Smooth muscle cell (in vitro differentiated cells): ENCODE data around the gene SSTR5. TPM values are rescaled to one million over a fixed set of nuclear protein-coding genes. Genes with fewer than 3 reads are reported as not detected.

Experiments used
- DNase-seq: peaks from one replicate; lab custom pipeline; 2025; ENCODE audit not compliant: unreplicated experiment; lab: John Stamatoyannopoulos, UW
- H2AFZ ChIP-seq: fragments of 200-600 bp; sonication (generic); 2 replicates; pipeline ENCODE4 v1.6.0; 2016; ENCODE audit warnings: antibody characterized with exemption, low read depth, mild to moderate bottlenecking
- H3F3A ChIP-seq: fragments of 200-600 bp; sonication (generic); 2 replicates; pipeline ENCODE4 v1.6.0; 2017; ENCODE audit warnings: antibody characterized with exemption, low read depth
- H3K27ac ChIP-seq: fragments of 200-600 bp; sonication (generic); 2 replicates; pipeline ENCODE4 v1.5.1; 2016; ENCODE audit warnings: low read depth, mild to moderate bottlenecking
- H3K27me3 ChIP-seq: fragments of 200-600 bp; sonication (generic); 2 replicates; pipeline ENCODE4 v1.6.1; 2016; ENCODE audit warnings: low read depth, mild to moderate bottlenecking
- H3K36me3 ChIP-seq: fragments of 200-600 bp; sonication (generic); 2 replicates; pipeline ENCODE4 v1.5.1; 2016; ENCODE audit warnings: low read depth
- H3K4me1 ChIP-seq: fragments of 200-600 bp; sonication (generic); 2 replicates; pipeline ENCODE4 v1.5.1; 2016; ENCODE audit warnings: low read depth
- H3K4me2 ChIP-seq: fragments of 200-600 bp; sonication (generic); 2 replicates; pipeline ENCODE4 v1.6.0; 2016; ENCODE audit warnings: mild to moderate bottlenecking
- H3K4me3 ChIP-seq: fragments of 200-600 bp; sonication (generic); 2 replicates; pipeline ENCODE4 v1.5.1; 2016; ENCODE audit warnings: mild to moderate bottlenecking
- H3K79me2 ChIP-seq: fragments of 200-600 bp; sonication (generic); 2 replicates; pipeline ENCODE4 v1.6.0; 2016; ENCODE audit warnings: low read depth, mild to moderate bottlenecking
- H3K9ac ChIP-seq: fragments of 200-600 bp; sonication (generic); 2 replicates; pipeline ENCODE4 v1.6.0; 2016; ENCODE audit warnings: low read depth
- H3K9me3 ChIP-seq: fragments of 200-600 bp; sonication (generic); replicated peaks from 2 replicates; pipeline ENCODE4 v1.5.1; 2016; ENCODE audit warnings: low read depth
- H4K20me1 ChIP-seq: fragments of 200-600 bp; sonication (generic); 2 replicates; pipeline ENCODE4 v1.6.0; 2016; ENCODE audit warnings: low read depth
- WGBS: methylation state at CpG from one replicate; pipeline ENCODE4 v1.1.7; 2016; ENCODE audit warnings: low lambda C conversion rate; 5-methylcytosine and 5-hydroxymethylcytosine counted together
- polyA plus RNA-seq: library from polyadenylated mRNA; unstranded; fragments of >200 nt; fragmentation: Nextera tagmentation; extraction: Ambion mirVana; gene quantifications from 2 replicates; pipeline ENCODE4 v1.2.1, GENCODE V29; 2016
- total RNA-seq: library from RNA; depleted of rRNA; stranded (reverse); fragments of >200 nt; gene quantifications from 2 replicates; pipeline ENCODE4 v1.2.3, GENCODE V29; 2014
- TF ChIP-seq, protein P1 (sequence below): fragments of 200-600 bp; sonication (generic); IDR thresholded peaks from 2 replicates; pipeline ENCODE4 v1.5.1; 2017; ENCODE audit warnings: borderline replicate concordance, mild to moderate bottlenecking, antibody characterized with exemption; ENCODE audit not compliant: insufficient read depth, poor library complexity, severe bottlenecking

Gene SSTR5
- total and polyA plus RNA-seq, 2 experiments from 2014 or later = not detected

DNA sequence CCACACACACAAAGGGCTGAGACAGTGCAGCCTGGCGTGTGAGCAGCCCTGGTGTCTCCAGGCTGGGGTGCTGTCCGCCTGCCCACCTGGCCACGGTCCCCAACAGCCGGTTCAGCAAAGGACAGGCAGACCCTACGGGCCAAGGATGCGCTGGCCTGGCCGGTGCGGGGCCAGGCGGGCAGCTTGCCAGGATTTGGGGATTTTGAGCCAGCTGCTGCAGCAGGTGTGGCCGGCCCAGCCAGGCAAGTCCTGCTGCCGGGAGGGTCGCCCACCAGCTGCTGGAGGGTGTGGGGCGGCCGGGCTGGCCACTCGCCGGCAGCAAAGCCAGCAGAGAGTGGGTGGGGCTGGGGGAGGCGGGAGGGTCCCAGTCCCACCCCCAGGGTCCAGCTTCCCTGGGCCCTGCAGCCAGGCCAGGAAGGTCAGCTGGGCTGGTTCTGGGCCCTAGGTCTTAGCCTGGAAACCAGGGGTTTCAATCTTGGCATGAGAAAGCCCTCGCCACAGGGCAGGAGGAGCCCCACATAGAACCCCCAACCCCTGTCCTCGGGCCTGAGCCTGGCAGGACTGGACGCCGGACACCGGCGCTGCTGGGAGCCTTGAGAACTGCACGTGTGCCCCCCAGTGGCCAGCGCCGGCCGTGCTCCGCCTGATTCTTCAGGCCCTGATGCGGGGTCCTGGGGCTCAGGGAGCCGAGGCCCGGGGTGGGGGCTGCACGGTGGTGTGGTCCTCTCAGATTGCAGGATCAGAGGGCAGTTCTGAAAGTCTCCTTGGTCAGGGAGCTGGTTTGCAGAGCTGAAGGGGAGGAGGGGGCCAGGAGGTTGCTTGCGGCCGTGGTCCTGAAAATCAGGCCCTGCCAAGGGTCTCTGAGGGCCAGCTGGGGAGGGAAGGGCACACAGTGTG is 17.6 kb upstream of the SSTR5 start:
- no peaks in the 10 kb centered on the region for H3K27me3 ChIP-seq
- DNase-seq = peak; percentile 21
- no peaks in the 10 kb centered on the region for H3K9me3 ChIP-seq
- H3K9ac ChIP-seq = no peak overlapping the region
- no peaks in the 10 kb centered on the region for H3K36me3 ChIP-seq
- H3K79me2 ChIP-seq = no peaks in the 10 kb centered on the region
- H3K27ac ChIP-seq = no peak overlapping the region
- no peaks in the 10 kb centered on the region for H4K20me1 ChIP-seq
- 47% methylated on average over 26 of the region's 34 CpGs for WGBS
- H2AFZ ChIP-seq = no peak overlapping the region
- TF ChIP-seq, protein P1, sequence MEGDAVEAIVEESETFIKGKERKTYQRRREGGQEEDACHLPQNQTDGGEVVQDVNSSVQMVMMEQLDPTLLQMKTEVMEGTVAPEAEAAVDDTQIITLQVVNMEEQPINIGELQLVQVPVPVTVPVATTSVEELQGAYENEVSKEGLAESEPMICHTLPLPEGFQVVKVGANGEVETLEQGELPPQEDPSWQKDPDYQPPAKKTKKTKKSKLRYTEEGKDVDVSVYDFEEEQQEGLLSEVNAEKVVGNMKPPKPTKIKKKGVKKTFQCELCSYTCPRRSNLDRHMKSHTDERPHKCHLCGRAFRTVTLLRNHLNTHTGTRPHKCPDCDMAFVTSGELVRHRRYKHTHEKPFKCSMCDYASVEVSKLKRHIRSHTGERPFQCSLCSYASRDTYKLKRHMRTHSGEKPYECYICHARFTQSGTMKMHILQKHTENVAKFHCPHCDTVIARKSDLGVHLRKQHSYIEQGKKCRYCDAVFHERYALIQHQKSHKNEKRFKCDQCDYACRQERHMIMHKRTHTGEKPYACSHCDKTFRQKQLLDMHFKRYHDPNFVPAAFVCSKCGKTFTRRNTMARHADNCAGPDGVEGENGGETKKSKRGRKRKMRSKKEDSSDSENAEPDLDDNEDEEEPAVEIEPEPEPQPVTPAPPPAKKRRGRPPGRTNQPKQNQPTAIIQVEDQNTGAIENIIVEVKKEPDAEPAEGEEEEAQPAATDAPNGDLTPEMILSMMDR = peak; percentile 79
- no peaks in the 10 kb centered on the region for H3F3A ChIP-seq
- no peaks in the 10 kb centered on the region for H3K4me1 ChIP-seq
- H3K4me3 ChIP-seq = no peak overlapping the region
- H3K4me2 ChIP-seq = no peak overlapping the region

DNA sequence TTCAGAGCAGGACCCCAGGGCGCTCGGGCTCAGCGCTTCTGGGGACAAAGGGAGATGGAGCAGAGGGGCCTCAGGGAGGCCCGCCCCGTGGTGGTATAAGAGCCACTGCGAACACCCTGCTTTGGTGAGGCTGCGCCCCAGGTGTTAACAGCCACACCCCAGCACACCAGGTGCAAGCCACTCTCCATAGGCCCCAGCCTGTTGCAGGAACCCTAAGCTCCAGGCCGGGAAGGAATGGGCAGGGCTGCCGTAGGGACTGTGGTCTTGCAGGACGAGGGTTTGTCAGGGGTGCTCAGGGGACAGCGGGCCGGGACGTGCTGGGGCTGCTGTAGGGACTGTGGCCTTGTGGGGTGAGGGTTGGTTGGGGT is 17.0 kb upstream of the SSTR5 start:
- 83% methylated on average over 13 of the region's 13 CpGs for WGBS
- Histone ChIP-seq H3K4me2 (no peak overlapping the region), H3K9me3 (no peaks in the 10 kb centered on the region), H3K79me2 (no peaks in the 10 kb centered on the region), H3K4me3 (no peak overlapping the region), H3K4me1 (no peaks in the 10 kb centered on the region), H3K36me3 (no peaks in the 10 kb centered on the region), H3K27me3 (no peaks in the 10 kb centered on the region), H3K27ac (no peak overlapping the region), H3F3A (no peaks in the 10 kb centered on the region), H3K9ac (no peak overlapping the region), H2AFZ (no peak overlapping the region), H4K20me1 (no peaks in the 10 kb centered on the region)
- no peak for DNase-seq
- TF ChIP-seq, protein P1 = no peak

DNA sequence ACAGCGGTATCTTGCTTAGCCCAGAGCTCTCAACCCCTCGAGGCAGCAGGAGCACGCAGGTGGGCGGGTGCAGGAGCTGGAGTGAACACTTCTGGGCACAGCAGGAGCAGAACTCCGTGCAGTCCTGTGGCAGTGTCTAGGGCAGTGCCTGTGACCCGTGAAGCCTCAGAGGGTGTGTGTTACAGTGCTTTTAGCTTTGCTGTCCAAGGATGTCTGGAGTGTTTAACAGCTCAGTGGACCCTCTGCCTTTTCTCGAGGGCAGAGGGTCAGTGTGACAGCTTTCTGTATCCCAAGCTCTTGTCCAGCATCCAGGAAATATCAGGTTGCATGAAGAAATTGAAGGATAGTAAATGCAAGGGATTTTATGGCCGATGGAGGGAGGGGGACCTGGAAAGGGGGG is 16.4 kb upstream of the SSTR5 start:
- H2AFZ ChIP-seq = no peak overlapping the region

More for the DNA sequence above, 16.4 kb upstream of the SSTR5 start:
- no peak overlapping the region for H3K4me2 ChIP-seq
- no peaks in the 10 kb centered on the region for H4K20me1 ChIP-seq
- no peaks in the 10 kb centered on the region for H3K27me3 ChIP-seq
- no peak overlapping the region for H3K27ac ChIP-seq
- H3K36me3 ChIP-seq = no peaks in the 10 kb centered on the region
- no peak for DNase-seq
- H3K4me3 ChIP-seq = no peak overlapping the region
- TF ChIP-seq, protein P1 = no peak
- WGBS = 86% methylated on average over 7 of the region's 8 CpGs
- no peaks in the 10 kb centered on the region for H3K79me2 ChIP-seq
- H3K4me1 ChIP-seq = no peaks in the 10 kb centered on the region
- no peaks in the 10 kb centered on the region for H3F3A ChIP-seq
- H3K9ac ChIP-seq = no peak overlapping the region
- no peaks in the 10 kb centered on the region for H3K9me3 ChIP-seq
